NCI-H524 (cell line): ENCODE measurements around the gene ENDOV.

Source experiments
- DNase-seq, 2 experiments: peaks; one replicate each; lab custom pipeline; 2025; lab: John Stamatoyannopoulos, UW

Gene ENDOV

DNA sequence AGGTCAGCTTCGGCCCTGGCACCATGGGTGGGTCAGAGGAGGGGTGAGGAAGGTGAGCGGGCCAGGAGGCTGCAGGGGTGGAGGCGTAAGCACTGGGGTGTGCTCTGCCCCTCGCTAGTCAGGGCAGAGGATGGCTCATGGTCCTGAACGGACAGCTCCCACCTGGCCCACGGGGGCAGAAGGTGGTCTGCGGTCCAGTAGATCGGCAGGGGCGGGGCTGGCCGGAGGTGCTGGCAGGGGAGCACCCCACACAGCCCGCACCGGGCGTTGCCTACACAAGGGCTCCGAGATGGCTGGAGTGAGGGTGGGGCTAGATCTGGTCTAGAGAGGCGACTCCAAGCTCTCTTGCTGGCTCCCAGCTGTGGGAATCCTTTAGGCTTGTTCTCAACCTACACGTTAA lies 53.3 kb downstream of the ENDOV start:
- DNase-seq, result no peak

DNA sequence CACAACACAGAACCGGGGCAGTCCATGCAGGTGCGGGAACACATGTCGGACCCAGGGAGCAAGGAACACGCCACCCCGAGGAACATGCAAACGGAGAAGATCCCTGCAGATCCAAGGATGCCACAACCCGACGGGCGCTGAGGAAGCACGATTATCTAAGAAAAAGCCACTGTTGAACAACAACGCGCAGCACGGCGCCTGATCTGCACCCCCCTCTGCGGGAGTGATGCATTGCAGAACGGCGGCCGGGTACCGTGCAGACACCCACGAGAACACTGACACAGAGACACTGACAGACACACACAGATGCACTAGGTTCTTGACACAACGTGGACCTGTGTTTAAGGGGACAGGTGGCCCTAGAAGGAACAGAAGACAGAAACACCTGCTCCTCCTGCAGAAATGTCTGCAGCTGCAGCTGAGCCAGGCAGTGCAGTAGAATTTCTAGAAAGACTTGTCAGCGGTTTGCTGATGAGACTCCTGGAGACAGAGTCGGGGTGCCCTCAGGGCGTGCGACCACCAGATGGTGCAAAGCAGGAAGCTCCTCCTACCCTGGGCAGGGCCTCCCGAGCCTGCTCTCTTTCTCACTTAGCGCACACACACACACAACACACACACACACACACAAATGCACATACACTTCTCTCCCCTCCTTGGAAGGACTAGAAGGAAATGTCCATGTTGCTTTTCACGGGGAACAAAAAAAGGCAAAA lies 54.0 kb downstream of the ENDOV start:
- peak in 1 of 2 experiments; percentile 61 for DNase-seq

GRCh38 chr17:80469667-80470066 lies 54.7 kb downstream of the ENDOV start:
- no peak for DNase-seq

DNA sequence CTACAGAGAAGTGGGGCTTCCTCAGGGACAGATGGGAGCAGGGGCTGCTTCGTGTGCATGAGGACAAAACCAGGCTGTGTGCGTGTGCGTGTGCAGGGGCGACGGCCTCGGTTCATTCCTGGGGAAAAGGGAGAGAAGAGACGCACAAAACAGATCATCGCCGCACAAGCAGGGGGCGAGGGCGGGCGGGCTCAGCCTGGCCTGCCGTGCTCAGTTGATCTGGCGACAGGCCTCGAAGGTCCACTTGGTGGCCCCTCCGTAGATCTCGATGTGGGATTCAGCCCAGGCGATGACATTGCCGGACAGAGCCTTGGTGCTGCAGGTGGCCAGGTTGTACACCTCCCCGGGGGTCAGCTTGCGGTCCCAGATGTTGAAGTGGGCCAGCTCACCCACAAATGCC lies 55.6 kb downstream of the ENDOV start:
- DNase-seq, result no peak

DNA sequence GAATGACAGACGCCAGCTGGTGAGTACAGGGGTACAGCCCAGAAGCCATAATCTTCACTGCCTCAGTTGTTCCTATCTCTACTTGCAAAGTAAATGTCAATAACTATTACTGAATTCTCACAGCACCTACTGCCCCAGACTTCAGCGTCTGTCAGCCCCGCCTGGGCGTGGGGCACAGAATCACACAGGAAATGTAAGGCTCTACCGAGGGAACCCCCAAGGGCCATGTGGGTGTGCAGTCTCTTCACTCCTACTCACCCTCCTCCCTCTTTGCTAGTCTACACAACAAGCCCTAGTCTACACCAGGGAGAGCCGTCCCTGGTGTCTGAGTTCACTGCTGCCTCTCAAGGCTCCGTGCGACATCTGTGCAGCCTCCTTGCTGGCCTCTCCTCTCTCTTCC lies 57.0 kb downstream of the ENDOV start:
- DNase-seq, result no peak

GRCh38 chr17:80472996-80473395 lies 58.0 kb downstream of the ENDOV start:
- no peak for DNase-seq

- DNase-seq, result no peak
Observed at GRCh38 chr17:80473701-80474100, 58.7 kb downstream of the ENDOV start.

DNA sequence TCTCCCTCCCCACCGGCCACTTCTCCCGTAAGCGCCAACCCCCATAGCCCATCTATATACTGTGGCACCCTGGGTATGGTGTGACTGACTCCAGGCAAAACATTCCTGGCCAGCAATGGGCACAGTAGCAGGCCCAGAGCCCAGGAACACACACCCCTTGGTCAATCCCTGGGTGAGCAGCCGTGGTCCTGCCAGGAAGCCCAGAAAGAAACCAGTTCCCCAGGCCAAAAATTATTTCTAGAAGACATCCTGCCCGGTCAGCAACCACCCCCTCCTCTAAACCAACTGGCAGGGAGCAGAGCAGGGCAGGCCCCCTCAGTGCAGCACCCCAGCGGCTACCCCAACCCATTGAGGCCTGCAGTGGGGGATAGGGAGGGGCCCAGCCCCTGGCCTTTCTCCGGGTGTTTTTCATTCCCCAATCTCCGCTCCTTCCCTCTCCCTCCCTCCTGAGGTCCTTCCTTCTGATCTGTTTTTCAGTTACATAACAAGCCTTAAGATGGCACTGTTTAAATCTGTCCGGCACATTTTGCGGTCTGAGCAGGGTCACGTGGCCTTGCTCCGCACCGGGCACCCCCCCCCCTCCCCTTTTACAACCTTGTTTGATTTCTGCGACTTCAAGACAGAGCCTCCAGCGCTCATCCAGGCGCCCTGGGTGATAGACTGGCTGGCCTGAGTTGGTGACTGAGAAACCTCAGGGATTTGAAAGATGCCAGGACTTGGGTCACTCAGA lies 59.4 kb downstream of the ENDOV start:
- peak; percentile 83 to 84 for DNase-seq

DNA sequence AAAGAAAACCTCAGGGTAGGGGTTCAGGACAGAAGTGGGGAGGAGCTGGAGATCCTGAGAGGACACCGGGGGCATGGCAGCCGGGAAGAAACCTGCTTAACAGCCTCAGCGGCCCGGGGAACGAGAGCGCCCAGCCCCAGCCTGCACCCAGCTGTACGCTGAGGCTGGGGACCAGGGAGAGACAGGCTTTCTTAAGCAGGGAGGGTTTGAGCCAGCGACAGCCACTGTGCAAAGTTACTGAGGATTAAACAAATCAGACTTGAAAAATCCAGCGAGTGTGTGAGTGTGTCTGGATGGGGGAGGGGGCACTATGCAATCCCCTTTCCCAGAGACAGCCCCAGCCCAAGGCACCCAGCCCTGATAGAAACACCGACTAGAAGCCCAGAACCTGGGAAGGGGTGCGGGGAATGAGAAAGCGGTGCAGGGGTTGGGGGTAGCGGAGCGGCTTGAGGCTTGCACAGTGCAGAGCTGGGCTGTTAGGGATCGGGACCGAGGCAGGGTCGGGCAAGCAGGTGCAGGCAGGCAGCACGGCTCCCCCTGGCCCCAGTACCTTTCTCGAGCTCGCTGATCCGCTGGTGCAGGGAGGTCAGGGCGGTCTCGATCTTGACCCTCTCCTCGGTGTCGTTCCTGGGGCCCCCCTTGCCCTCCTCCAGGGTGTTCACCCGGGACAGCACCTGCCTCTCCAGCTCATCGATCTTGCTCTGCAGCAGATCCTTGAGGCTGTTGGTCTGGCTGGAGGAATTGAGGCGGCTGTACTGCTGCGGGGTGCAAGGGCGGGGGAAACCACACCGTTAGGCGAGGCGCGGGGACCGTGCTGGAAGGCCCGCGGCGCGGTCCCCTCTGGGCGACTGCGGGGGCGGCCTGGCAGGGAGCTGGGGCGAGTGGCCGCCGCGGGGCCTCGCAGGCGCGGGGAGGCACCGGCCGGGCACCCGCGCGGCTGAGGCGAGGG lies 60.3 kb downstream of the ENDOV start:
- peak; percentile 76 to 83 for DNase-seq

DNA sequence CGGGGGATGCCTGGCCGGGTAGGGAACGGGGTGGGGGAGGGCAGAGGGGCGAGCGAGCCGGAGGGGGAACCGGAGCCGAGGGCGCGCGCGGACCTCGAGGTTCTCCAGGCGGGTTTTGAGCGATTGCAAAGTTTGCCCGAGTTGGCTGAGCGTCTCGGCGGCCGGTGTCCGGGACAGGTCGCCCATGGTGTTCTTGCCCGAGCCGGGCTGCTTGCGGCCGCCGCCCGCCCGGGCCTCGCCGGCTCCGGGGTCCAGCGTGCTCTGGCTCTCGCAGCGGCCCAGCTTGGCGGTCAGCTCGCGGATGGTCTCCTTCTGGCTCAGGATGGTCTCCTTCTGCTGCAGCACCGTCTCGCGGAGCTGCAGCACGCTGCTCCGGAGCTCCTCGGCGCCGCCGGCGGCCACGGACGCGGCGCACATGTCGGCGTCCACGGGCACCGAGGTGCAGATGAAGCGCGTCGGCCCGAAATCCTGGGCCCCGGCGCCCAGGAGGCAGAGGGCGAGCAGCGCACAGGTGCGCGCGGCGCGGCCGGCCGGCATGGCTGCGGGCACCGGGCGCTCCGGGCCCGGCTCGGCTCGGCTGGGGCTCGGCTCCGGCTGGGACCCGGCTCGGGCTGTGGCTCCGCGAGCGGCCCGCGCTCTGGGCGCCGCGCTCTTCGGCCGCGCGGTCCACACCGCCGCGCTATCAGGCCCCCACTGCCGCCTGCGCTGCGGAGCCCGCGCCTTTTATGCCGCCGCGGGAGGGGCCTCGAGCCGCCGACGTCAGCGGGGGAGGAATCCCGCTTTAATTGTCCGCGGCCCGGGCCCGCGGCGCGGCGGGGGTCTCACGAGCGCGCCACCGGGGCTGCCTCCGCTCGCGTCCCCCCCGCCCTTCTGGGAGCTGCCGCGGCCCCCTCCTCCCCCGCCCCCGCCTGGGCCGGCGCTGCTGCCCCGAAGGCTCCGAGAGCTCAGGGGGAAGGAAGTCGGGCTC lies 61.2 kb downstream of the ENDOV start, which contains the start of gene NPTX1:
TSS of gene NPTX1 (minus strand) at position 698 of the 967 bp plus-strand sequence. CDS start at position 537, 161 bp downstream.
- peak in 1 of 2 experiments; percentile 69 for DNase-seq

- DNase-seq, result peak in 1 of 2 experiments; percentile 65
Observed at GRCh38 chr17:80476877-80477646, 62.1 kb downstream of the ENDOV start.

DNA sequence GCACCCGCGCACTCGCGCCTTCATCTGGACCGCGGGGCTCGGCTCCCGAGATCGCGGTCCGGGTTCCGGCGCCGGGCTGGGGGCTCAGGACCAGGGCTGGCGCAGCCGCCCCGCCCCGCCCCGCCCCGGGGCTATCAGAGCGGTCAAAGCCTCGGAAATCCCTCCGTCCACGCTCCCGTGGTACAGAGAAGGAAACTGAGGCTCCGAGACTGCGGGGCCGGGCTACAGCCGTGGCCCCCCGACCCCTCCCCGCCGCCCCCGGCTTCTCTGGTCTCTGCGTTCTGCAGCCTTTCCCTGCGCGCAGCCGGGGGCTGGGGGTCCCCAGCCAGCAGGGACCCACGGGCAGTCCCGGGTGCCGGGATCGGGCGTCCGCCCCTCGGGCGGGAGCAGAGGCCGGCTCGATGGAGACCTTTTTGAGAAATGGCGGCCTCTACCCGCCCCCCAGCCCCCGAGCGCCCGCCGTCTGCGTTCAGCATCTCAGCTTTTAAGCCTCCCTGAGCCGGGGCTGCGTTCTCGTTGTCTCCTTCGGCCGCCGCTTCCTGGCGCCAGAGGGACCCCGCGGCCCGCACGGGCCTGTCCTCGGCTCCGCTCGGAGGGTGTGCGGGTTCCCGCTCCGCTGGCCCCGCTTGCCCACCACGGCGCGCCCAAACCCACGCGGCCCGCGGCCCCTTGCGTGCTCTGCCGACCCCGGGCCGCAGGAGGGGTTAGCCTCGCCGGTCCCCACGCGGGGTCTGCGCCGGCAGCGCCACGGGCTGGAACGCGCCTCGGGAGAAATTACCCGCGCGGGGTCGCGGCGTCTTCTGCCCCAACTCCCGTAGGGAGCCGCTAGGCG lies 62.9 kb downstream of the ENDOV start:
- peak; percentile 77 to 90 for DNase-seq

- DNase-seq, result peak in 1 of 2 experiments; percentile 25
Observed at GRCh38 chr17:80478487-80479245, 63.7 kb downstream of the ENDOV start.

GRCh38 chr17:80479246-80479566 lies 64.2 kb downstream of the ENDOV start:
- no peak for DNase-seq

DNA sequence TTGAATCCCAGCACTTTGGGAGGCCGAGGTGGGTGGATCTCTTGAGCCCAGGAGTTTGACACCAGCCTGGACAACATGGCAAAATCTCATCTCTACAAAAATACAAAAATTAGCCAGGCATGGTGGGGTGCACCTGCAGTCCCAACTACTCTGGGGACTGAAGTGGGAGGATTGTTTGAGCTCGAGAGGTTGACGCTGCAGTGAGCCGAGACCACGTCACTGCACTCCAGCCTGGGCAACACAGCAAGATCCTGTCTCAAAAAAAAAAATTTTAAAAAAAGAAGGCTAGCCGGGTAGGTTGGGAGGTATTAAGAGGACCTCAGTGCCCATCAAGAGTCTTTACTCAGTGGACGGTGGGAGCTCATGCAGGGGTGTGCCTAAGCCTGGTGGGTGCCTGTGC lies 65.3 kb downstream of the ENDOV start:
- no peak for DNase-seq

DNA sequence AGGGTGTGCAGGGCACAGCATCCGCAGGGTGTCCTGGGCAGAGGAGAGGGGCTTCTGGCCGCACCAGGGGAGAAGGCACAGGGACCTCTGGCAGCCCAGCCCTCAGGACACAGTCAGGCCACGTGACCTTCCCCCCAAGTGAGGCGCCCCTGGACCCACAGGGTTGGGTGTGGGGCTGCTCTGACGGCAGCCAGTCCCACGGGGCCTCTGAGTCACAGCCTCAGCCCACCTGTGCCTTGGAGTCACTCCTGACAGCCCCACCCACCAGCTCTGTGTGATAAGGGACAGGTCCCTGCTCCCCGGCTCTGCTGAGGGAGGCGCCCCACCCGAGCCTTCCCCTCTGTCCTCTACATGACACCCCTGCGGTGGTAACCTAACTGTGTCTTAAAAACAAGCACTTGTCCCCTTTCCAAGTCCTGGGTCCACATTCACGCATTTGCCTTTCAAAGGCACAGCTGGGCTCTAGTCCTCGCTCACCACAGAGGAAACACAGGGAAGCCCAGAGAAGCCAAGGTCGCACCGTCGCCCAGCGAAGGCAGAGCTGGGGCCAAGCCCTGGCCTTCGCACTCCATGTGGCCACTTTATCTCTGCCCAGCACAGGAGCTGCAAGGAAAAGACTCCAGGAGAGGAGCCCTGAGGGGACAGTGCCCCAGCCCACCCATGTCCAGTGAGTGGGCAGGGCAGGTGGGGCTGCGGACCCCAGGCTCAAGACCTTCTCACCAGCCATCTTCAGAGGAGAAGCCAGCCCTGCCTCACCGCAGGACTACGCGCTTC lies 66.5 kb downstream of the ENDOV start:
- no peak for DNase-seq

DNA sequence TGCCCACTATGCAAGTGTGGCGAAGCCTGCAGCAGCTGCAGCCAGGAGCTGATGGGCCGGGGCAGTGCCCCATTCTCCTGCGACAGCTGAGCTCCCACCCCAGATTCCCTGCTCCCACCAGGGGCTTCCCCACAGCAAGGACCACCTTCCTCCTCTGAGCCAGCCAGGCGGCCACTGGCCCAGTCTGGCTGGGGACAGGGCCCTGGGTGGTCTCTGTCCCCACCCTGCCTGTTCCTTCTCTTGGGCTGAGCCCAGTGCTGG lies 67.0 kb downstream of the ENDOV start:
- DNase-seq, result no peak
